ENCODE measurements around the gene SYN1. TPM values are rescaled to one million over a fixed set of nuclear protein-coding genes. Genes with fewer than 3 reads are reported as not detected.

SYN1 gene
- total RNA-seq, 1 experiment from 2014 or later: not detected

DNA sequence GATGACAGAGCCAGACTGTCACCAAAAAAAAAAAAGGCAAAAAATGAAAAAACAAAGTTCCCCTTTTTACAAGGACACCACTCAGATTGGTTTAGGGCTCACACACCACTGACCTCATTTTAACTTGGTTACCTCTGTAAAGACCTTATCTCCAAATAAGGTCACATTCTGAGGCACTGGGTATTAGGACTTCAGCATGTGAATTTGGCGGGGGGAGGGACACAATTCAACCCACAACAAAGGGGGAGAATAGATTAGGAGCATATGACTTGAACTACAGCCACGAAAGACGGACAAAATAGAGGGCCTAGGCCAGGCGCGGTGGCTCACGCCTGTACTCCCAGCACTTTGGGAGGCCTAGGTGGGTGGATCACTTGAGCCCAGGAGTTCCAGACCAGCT lies 89.6 kb downstream of the SYN1 start:
- no peak for DNase-seq (ENCODE audit: low spot score)

DNA sequence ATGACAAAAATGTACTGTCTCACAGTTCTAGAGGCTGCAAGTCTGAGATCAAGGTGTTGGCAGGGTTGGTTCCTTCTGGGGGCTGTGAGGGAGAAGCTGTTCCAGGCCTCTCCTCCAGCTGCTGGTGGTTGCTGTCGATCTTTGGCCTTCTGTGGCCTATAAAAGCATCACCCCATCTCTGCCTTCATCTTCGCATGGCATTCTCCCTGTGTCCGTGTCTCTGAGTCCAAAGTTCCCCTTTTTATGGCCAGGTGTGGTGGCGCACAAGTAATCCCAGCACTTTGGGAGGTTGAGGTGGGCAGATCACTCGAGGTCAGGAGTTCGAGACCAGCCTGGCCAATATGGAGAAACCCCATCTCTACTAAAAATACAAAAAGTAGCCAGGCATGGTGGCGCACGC lies 90.1 kb downstream of the SYN1 start:
- DNase-seq (ENCODE audit: low spot score): no peak

DNA sequence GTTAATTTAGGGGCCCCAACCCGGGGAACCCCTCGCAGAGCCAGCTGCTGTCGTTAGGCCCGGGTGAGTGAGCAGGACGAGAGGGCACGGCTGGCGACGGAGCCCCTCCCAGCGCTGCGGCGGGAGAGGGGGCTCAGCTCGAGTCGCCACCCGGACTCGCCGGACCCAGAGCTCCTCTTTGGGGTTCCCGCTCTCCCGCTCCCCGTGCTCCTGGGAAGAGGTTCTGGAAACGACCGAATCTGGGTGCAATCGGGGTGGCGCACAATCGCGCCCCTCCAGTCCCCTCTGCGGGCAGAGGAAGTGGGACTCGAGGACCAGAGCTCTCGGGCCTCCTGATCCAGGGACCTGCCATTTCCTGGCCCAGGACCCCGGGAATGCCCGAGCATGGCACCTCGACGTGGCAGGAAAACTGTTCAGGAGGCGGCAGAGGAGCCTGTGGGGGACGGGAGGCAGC lies 95.9 kb downstream of the SYN1 start:
- DNase-seq (ENCODE audit: low spot score): no peak

DNA sequence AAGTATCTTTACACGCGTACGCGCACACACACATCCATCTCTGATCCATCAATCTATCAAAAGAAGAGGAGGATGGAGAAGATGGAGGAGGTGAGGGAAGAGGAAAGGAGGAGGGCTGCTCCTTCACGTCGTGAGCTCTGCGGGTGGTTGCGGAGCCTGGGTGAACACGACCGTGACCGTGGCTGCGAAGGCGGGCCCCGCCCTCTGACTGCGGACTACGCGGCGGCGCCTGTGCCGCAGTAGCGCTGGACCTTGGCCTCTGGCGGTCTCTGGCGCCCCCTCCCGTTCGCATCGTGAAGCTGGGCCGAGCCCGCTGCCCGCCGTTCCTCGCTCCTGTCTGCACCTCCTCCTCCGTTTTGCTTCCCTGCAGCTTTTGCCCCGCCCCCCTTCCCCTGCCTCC lies 96.4 kb downstream of the SYN1 start:
- DNase-seq (ENCODE audit: low spot score): peak; percentile 72

Small RNAs within 50 kb of the gene (small RNA-seq; reads per million reads assigned to genes)
- gene MIR4769: not detected

Other genes starting within 250 kb of the SYN1 start
- gene ZNF157, start 249.3 kb downstream of the SYN1 start, total RNA-seq (2014; rRNA removed; shearing (Covaris generic)): not detected in 2 replicates
- 4.2 and 11.8 TPM in 2 replicates for gene ZNF41, start 136.6 kb downstream of the SYN1 start, total RNA-seq (2014; rRNA removed; shearing (Covaris generic))
- gene ARAF, start 58.7 kb downstream of the SYN1 start, total RNA-seq (2014; rRNA removed; shearing (Covaris generic)): 47.0 and 55.7 TPM in 2 replicates
- gene TIMP1, start 37.4 kb downstream of the SYN1 start, total RNA-seq (2014; rRNA removed; shearing (Covaris generic)): 116 and 127 TPM in 2 replicates
- 0.21 and 0.56 TPM in 2 replicates for gene CFP, start 10.1 kb upstream of the SYN1 start, total RNA-seq (2014; rRNA removed; shearing (Covaris generic))
- gene ELK1, start 30.7 kb upstream of the SYN1 start, total RNA-seq (2014; rRNA removed; shearing (Covaris generic)): 53.4 and 55.5 TPM in 2 replicates
- gene UXT, start 39.3 kb upstream of the SYN1 start, total RNA-seq (2014; rRNA removed; shearing (Covaris generic)): 164 and 167 TPM in 2 replicates
- 5.5 and 7.4 TPM in 2 replicates for gene ZNF81, start 217.0 kb upstream of the SYN1 start, total RNA-seq (2014; rRNA removed; shearing (Covaris generic))